Subcutaneous abdominal adipose tissue (tissue), 5 donors: Measurements from ENCODE around the gene VNN1.

ENCODE experiments used
- H3K27ac ChIP-seq: one replicate; pipeline ENCODE4 v1.7.0; 2013; ENCODE audit warnings: low read depth, mild to moderate bottlenecking, inconsistent platforms, low read length, moderate library complexity
- H3K27me3 ChIP-seq, 5 donors: one replicate each; pipeline ENCODE4 v1.7.0; 2013; ENCODE audit warnings: low read length in 5 of 5, inconsistent platforms in 1 of 5; ENCODE audit not compliant: control insufficient read depth in 5 of 5, insufficient read depth in 4 of 5
- H3K36me3 ChIP-seq, 5 donors: one replicate each; pipeline ENCODE4 v1.7.0; 2013; ENCODE audit warnings: low read length in 5 of 5; ENCODE audit not compliant: control insufficient read depth in 5 of 5, insufficient read depth in 5 of 5
- H3K4me1 ChIP-seq, 5 donors: one replicate each; pipeline ENCODE4 v1.7.0; 2013; ENCODE audit warnings: low read length in 5 of 5, mild to moderate bottlenecking in 3 of 5, moderate library complexity in 1 of 5; ENCODE audit not compliant: control insufficient read depth in 5 of 5, insufficient read depth in 5 of 5
- H3K4me3 ChIP-seq, 5 donors: one replicate each; pipeline ENCODE4 v1.7.0; 2013; ENCODE audit warnings: low read length in 5 of 5, low read depth in 1 of 5
- H3K9ac ChIP-seq, 5 donors: one replicate each; pipeline ENCODE4 v1.7.0; 2013; ENCODE audit warnings: low read length in 5 of 5, mild to moderate bottlenecking in 4 of 5, moderate library complexity in 3 of 5
- H3K9me3 ChIP-seq, 5 donors: one replicate each; pipeline ENCODE4 v1.7.0; 2013; ENCODE audit warnings: low read length in 5 of 5; ENCODE audit not compliant: control insufficient read depth in 5 of 5
- donor health status: healthy.
- donor health status: healthy.
- donor health status: healthy.
- donor health status: healthy.
- donor health status: healthy.

Gene VNN1

DNA sequence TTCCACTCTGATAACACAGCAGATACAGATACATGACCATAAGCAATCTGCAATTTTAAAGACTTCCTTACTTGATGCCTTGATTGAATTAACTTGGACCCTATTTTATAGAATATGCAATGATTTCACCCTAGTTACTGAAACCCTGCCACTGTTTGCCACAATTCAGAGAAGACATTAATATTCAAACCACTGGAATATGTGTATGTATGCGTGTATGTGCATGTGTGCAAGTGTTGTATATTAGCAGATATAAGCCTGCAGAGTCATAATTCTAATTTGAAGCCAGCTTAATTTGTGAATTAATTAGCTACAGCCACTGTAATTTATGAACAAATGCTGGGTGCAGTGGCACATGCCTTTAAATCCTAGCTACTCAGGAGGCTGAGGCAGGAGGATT is 34.6 kb upstream of the VNN1 start:
- no peak overlapping the region for H3K27ac ChIP-seq
- H3K27me3 ChIP-seq, result no peaks in the 10 kb centered on the region

DNA sequence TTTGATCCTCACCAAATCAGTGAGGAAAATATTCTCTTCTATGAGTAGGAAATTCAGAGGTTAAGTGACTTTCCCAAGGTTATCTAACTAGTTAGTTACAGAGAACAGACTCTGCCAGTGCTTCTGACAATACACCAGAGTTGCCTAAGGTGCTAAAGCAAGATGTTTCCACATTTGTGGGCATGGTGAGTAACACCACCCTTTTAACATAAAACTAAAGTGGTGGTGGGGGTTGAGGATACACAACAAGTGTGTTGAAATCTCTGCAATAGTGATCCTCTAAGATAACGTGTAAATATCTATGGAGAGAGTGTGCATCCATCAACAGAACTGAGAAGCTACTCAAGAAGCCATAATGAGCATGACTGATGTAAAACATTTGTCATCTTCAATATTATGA is 32.2 kb upstream of the VNN1 start:
- H3K9me3 ChIP-seq, result peaks cover 0 to 2% (median 0%) of the 10 kb centered on the region in 5 donors
- H3K4me3 ChIP-seq, result no peak overlapping the region
- no peaks in the 10 kb centered on the region for H3K27me3 ChIP-seq
- peaks cover 0 to 3% (median 0%) of the 10 kb centered on the region in 5 donors for H3K4me1 ChIP-seq
- H3K9ac ChIP-seq, result no peak overlapping the region
- no peaks in the 10 kb centered on the region for H3K36me3 ChIP-seq
- no peak overlapping the region for H3K27ac ChIP-seq

More for the DNA sequence above, 34.6 kb upstream of the VNN1 start:
- H3K4me1 ChIP-seq, result peaks cover 0 to 3% (median 0%) of the 10 kb centered on the region in 5 donors
- peaks cover 0 to 2% (median 0%) of the 10 kb centered on the region in 5 donors for H3K9me3 ChIP-seq
- no peaks in the 10 kb centered on the region for H3K36me3 ChIP-seq
- no peak overlapping the region for H3K4me3 ChIP-seq
- no peak overlapping the region for H3K9ac ChIP-seq

DNA sequence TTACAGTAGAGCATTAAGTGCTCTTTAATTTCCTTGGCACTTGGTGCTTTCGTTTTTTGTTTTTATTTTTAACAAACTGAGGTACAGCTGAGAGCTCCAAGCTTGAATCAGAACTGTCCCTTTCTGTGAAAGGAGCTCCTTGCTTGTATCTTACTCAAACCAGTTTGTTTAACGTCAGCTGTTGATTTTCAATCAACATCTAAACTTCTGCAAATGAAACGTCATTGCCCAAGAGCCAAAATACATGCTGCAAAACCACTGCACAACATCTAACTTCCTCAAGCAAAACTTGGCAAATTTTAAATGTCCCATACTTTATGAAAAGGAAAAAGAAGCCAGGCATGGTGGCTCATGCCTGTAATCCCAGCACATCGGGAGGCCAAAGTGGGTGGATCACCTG is 28.6 kb upstream of the VNN1 start:
- no peaks in the 10 kb centered on the region for H3K4me1 ChIP-seq
- no peak overlapping the region for H3K9ac ChIP-seq
- H3K4me3 ChIP-seq, result no peak overlapping the region
- H3K27me3 ChIP-seq, result no peaks in the 10 kb centered on the region
- no peaks in the 10 kb centered on the region for H3K9me3 ChIP-seq
- no peaks in the 10 kb centered on the region for H3K36me3 ChIP-seq
- no peak overlapping the region for H3K27ac ChIP-seq

DNA sequence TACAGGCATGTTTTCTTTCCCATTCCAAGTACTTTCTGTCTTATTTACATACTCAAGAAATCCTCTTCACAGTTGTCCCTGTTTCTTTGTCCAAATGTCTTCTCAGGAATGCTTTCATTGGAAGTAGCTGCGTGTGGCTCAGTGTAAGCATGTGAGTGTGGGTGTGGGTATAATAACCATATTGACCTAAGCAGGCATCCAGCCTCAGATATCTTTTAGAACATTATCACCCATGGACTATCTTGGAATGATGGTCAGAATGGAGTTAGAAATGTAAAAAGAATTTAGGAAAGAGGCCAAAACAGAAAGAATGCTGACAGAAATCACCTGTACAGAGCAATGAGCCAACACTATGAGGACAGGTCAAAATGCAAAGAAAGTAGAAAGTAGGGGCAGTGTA is 27.4 kb upstream of the VNN1 start:
- Histone ChIP-seq H3K36me3 (no peaks in the 10 kb centered on the region), H3K27me3 (no peaks in the 10 kb centered on the region), H3K4me3 (no peak overlapping the region), H3K27ac (no peak overlapping the region), H3K4me1 (no peaks in the 10 kb centered on the region), H3K9me3 (no peaks in the 10 kb centered on the region), H3K9ac (no peak overlapping the region)

DNA sequence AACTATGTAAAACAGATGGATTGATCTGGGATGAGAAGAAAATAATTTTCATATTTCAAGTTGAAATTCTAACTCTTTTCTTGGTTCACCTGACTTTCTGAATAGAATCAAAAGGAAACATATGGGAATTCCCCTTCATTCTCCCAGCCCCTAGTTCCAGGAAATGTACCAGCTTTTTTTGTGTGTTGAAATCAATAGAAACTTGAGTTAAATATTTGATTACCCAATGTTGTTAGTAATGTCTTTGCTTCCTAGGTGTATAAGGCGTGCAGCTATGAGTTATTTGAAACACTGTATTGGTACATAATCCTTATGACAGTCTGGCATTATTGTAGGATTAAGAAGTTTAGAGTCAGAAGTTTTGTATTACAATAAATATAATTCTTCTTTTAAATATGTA is 22.4 kb upstream of the VNN1 start:
- no peaks in the 10 kb centered on the region for H3K36me3 ChIP-seq
- H3K9ac ChIP-seq, result no peak overlapping the region
- no peak overlapping the region for H3K4me3 ChIP-seq
- no peaks in the 10 kb centered on the region for H3K27me3 ChIP-seq
- no peak overlapping the region for H3K27ac ChIP-seq
- H3K4me1 ChIP-seq, result peaks cover 0 to 10% (median 0%) of the 10 kb centered on the region in 5 donors
- no peaks in the 10 kb centered on the region for H3K9me3 ChIP-seq

DNA sequence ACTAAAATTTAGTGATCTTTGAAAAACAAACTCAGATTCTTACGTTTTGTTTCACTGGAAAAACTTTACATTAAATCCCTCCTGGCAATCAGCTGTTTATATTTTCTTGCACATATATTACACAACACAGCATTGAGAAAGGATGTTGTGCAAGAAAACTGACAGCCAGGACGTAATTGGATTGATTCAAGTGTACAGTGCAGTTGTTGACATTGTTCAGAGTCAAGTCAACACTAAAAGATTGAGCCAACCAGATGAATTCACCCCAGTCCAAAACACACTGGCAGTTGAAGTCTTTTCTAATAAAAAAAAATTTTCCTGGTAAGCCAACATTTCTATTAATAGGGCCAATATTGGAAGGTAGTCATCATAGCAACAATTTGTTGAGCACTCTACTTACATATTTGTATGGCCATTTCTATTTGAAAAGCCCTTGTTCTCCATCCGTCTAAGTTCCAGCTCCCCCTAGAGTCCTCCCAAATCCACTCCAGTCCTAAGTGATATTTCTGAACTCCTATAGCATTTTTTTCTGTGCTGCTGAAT is 20.9 kb upstream of the VNN1 start:
- H3K9ac ChIP-seq, result no peak overlapping the region
- H3K27me3 ChIP-seq, result no peaks in the 10 kb centered on the region
- no peak overlapping the region for H3K4me3 ChIP-seq
- H3K36me3 ChIP-seq, result no peaks in the 10 kb centered on the region
- H3K9me3 ChIP-seq, result no peaks in the 10 kb centered on the region
- H3K27ac ChIP-seq, result no peak overlapping the region
- H3K4me1 ChIP-seq, result peaks cover 0 to 10% (median 0%) of the 10 kb centered on the region in 5 donors

DNA sequence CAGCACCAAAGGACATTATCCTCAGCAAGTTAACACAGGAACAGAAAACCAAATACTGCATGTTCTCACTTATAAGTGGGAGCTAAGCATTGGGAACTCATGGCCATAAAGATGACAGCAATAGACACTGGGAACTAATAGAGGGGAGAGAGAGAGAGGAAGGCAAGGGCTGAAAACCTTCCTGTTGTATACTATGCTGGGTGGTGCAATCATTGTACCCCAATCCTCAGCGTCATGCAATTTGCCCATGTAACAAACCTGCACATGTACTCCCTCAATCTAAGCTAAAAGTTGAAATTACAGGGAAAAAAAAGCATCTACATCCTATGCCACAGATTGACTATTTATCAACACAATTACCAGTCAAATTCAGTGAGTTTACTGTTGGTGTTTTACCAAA is 20.0 kb upstream of the VNN1 start:
- Histone ChIP-seq H3K4me1 (peaks cover 0 to 10% (median 0%) of the 10 kb centered on the region in 5 donors), H3K9me3 (no peaks in the 10 kb centered on the region), H3K27me3 (no peaks in the 10 kb centered on the region), H3K4me3 (no peak overlapping the region), H3K27ac (no peak overlapping the region), H3K9ac (no peak overlapping the region), H3K36me3 (no peaks in the 10 kb centered on the region)

DNA sequence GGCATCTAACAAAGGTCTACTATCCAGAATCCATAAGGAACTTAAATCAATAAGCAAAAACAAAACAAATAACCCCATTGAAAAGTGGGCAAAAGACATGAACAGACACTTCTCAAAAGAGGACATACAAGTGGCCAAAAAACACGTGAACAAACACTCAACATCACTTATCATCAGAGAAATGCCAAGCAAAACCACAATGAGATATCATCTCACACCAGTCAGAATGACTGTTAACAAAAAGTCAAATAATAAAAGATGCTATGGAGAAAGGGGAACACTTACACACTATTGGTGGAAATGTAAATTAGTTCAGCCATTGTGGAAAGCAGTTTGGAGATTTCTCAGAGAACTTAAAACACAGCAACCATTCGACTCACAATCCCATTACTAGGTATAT is 19.4 kb upstream of the VNN1 start:
- no peak overlapping the region for H3K27ac ChIP-seq
- no peaks in the 10 kb centered on the region for H3K36me3 ChIP-seq
- no peak overlapping the region for H3K9ac ChIP-seq
- no peak overlapping the region for H3K4me3 ChIP-seq
- H3K27me3 ChIP-seq, result no peaks in the 10 kb centered on the region
- peaks cover 0 to 10% (median 0%) of the 10 kb centered on the region in 5 donors for H3K4me1 ChIP-seq
- no peaks in the 10 kb centered on the region for H3K9me3 ChIP-seq

DNA sequence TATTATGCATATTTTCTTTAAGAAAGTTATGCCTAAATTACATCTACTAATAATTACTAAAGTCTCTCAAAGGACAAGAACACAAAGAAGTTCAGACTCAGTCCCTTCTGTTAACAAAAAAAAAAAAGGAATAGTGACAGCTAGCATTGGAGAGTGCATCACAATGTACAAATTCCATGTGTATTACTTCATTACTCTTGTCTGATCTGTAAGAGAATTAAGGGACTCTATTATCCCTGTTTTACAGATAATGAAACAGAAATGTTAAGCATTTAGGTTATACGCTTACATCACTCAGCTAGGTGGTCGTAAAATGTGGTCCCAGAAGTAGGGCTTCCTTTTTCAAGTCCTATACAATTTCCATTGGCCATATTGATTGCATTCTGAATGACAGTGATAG is 17.2 kb upstream of the VNN1 start:
- no peak overlapping the region for H3K27ac ChIP-seq
- no peak overlapping the region for H3K4me3 ChIP-seq
- no peaks in the 10 kb centered on the region for H3K9me3 ChIP-seq
- H3K36me3 ChIP-seq, result no peaks in the 10 kb centered on the region
- H3K27me3 ChIP-seq, result no peaks in the 10 kb centered on the region
- peaks cover 0 to 10% (median 0%) of the 10 kb centered on the region in 5 donors for H3K4me1 ChIP-seq
- no peak overlapping the region for H3K9ac ChIP-seq

DNA sequence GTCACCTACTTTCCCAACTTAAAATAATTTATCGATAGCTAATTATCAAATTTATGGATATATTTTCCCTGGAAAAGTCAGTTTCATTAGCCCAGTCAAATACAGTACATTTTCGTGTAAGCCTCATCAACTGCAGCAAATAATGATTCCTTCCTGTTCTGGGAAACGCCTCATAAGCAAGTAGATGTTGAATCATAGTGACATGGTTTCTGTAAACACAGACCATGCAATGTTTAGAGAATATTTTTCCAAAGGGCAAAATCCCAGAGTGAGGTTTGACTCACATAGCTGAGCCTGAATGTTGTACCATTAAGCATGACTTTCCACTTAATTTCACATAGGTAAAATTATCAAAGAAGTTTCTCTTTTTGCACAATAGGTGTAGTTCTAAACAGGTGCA is 16.7 kb upstream of the VNN1 start:
- Histone ChIP-seq H3K27me3 (no peaks in the 10 kb centered on the region), H3K27ac (no peak overlapping the region), H3K4me1 (peaks cover 0 to 10% (median 0%) of the 10 kb centered on the region in 5 donors), H3K36me3 (no peaks in the 10 kb centered on the region), H3K9me3 (no peaks in the 10 kb centered on the region), H3K4me3 (no peak overlapping the region), H3K9ac (no peak overlapping the region)

DNA sequence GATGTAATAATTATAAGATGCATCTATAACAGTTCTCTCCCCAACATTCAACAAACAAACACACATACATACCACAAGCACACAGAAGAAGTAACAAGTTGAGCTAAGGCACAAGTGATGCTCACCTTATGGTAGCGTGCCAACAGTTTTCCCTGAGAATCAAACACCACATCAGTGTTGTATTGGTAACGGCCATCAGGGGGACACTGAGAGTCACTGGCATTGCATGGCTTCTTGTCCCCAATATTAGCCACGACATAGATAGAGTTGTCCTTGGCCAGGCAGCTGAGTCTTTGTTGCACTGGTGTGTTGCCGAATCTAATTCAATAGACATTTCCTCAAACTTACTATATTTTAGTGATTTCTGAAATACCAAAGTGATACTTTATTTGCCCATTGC is 14.8 kb upstream of the VNN1 start:
- no peaks in the 10 kb centered on the region for H3K36me3 ChIP-seq
- no peaks in the 10 kb centered on the region for H3K4me1 ChIP-seq
- no peak overlapping the region for H3K27ac ChIP-seq
- H3K9me3 ChIP-seq, result no peaks in the 10 kb centered on the region
- H3K27me3 ChIP-seq, result no peaks in the 10 kb centered on the region
- no peak overlapping the region for H3K4me3 ChIP-seq
- H3K9ac ChIP-seq, result no peak overlapping the region
